OCI-LY1 (cell line): ENCODE measurements around the gene ZFYVE16.

Experiments
- CTCF ChIP-seq: fragments of 200-600 bp; sonication (generic), shearing (Covaris generic); IDR thresholded peaks from 2 replicates; pipeline ENCODE4 v1.5.1; 2017; ENCODE audit warnings: mild to moderate bottlenecking, antibody characterized with exemption, low read length, moderate library complexity, mixed read lengths
- EZH2 ChIP-seq: fragments of 200-600 bp; sonication (generic), shearing (Covaris generic); IDR thresholded peaks from 2 replicates; pipeline ENCODE4 v1.8.0; 2017; ENCODE audit warnings: borderline replicate concordance, mixed run types, mild to moderate bottlenecking, antibody characterized with exemption, low read length, moderate library complexity, mixed read lengths

DNA sequence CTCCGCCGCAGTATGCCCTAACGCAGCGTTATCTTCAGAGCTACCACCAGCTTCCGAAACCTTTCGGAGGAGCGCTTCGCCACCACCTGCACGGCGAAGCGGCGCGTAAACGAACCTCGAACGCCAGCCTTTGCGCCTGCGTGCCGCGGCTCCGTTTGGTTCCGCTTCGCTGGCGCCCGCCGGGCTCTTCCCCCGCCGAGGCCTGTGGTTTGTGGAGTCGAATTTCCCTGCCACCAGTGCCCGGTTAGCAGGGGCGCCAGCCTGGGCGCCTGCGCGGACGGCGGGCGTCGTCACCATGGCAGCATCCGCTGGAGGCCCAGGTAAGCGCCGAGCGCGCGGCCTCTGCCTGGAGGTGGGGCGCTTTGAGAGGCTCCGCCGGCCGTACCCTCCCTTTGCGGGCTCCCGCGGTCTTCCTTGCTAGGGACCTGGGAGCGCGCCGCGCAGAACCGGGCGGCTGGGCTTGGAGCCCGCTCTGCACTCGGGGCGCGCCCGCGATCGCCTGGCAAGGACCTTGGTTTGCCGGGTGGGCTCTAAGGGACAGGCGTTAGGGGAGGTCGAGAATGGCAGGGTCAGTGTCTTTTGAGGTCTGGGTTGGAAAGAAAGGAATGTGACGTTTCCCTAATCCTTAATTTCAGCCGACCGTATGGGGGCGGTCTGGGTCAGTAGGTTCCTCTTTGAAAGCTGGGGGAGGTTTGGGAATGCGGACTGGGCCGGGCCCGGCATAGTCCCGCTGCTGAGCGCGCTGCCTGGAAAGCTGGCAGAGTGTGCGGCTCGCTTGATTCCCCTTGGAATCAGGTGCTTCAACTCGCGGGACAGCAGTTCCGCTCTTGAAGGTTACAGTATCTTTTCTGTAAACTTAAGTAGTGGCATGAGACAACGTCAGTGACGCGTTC lies 80.2 kb downstream of the ZFYVE16 start, which contains the start of gene FAM151B:
- TF ChIP-seq EZH2: no peak
- peak; percentile 10; the same call in 1 of the 2 replicates for TF ChIP-seq CTCF
